Glomerular endothelial cell (primary cell): ENCODE measurements around the gene SPATS2. TPM values are rescaled to one million over a fixed set of nuclear protein-coding genes. Genes with fewer than 3 reads are reported as not detected.

Experiments used
- DNase-seq: peaks from one replicate; pipeline ENCODE4 v3.0.0-alpha.2; 2011; ENCODE audit warnings: low read depth, low spot score; ENCODE audit errors: extremely low read depth
- total RNA-seq: library from RNA; depleted of rRNA; stranded (reverse); fragments of >200 nt; gene quantifications from 2 replicates; pipeline ENCODE4 v1.2.3, GENCODE V29; 2015

SPATS2 gene
- total RNA-seq, 1 donor from 2014 or later, result 45.2 TPM

DNA sequence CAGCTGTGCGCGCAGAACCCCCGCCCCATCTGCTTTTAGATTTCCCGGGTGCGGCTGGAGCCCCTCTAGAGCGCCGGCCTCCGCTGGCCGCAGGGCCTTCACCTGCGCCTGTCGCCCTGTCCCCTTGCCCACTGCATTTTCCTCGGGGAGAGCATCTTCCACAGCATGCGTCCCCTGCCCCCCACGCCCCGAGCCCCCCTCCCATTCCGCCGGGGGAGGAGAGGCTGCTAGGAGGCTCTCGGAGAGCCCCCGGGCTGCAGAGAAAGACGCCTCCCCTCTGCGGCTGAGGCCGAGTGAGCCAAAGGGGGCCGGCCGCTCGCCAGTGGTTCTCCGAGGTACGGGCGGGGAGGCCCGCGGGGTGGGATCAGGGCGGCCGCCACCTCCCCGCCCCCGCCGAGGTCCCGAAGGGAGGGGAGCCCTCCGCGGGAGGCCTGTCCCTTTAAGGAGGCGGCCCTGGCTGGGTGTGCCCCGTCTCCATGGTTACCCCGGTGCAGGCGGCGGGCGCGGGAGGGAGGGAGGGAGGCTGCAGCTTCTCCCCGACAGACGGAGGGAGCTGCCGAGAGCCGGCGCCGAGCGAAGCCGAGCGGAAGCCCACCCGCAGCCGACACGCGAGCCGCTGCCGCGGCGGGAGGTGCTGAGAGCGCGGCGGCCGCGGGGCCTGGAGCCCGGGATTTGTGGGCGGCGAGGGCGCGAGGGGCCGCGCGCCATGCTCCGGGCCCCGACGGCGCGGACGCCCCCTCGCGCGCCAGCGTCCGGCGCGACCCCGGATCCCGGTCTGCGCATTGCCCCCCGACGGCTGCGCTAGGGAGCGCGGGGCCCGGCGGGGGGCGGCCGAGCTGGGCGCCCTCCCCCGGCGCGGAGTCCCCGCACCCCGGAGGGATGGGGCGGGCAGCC lies 171.5 kb downstream of the SPATS2 start, which contains the start of gene KCNH3:
KCNH3 (plus strand) TSS at position 521 of the 894 bp plus-strand sequence. CDS start 387 bp downstream, outside the sequence.
- DNase-seq, result no peak

GRCh38 chr12:49539406-49540228 lies 172.4 kb downstream of the SPATS2 start:
- no peak for DNase-seq

GRCh38 chr12:49540229-49541139 lies 173.2 kb downstream of the SPATS2 start:
- DNase-seq, result no peak

DNA sequence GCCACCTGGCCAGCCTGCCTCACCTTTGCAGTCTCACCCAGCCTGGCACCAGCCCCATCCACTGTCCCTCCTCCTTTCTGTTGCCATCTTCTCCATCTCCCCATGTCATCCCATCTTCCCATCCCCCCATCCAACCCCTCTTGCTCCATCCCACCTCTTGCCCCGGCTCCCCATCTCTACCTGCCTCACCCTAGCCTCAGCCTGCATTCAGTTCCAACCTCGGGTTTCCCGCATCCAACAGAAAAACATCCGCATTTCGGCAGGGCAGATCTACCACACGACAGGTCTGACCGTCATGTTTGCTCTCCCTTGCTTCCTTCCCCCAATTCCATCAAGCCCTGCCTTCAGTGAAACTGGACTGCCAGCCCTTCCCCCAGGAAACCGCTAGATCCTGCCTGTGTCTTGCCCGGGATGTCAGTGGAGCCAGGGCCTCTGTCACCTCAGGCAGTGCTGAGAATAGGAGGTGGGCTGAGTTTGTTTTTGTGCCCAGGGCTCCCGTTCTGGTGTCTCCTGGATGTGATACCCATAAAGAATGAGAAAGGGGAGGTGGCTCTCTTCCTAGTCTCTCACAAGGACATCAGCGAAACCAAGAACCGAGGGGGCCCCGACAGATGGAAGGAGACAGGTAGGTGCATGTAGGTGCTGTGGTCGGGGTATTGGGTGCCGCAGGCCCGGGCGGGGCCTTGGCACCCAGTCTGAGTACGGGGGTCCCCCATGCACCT lies 174.0 kb downstream of the SPATS2 start:
- DNase-seq, result no peak

DNA sequence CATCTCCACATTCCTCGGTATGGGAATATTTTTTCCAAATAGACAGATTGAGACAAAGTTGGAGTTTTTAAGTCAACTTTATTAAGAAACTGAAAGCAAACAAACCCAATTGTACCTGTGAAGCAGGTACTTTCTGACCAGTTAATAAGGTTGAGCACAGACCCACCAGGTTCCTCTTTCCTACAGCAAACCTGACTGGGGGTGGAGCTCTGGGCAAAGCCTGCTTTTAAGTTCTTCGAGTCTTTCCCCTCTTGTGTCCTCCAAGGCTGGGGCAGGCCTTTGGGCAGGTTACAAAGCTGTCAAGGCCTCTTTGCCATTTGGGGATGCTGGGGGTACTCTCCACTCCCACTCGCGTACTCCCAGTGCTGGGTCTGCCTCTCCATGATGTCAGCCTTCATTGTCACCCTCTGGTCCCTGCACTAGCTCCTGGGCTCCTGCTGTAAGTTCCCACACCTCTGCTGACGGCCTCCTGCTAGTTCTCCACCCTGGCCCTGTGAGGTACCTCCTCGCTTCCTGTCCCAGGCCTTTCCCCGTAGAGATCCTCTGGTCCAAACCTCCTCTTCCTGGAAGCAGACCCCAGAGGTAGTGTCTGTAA lies 174.7 kb downstream of the SPATS2 start:
- no peak for DNase-seq

DNA sequence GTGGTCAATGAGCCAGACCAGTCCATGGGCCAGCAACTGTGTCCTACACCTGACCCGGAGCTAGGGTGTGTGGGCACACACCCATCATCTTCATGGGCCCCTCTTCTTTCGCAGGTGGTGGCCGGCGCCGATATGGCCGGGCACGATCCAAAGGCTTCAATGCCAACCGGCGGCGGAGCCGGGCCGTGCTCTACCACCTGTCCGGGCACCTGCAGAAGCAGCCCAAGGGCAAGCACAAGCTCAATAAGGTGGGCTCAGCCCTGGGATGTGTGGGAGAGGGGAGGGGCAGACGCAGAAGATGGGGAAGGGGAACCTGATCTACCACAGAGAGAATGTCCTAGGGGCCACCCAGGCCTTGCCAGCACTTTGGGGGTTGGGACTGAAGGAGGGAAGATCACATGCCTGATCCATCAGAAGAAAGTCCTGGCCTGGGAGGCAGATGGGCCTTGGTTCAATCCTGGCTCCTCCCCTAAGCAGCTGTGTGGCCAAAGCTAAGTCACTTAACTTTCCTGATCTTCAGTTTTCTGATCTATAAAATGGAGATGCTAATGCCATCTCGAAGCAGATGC lies 175.4 kb downstream of the SPATS2 start:
- DNase-seq, result no peak

- DNase-seq, result no peak
These were observed 176.1 kb downstream of the SPATS2 start for GRCh38 chr12:49543221-49543913.

DNA sequence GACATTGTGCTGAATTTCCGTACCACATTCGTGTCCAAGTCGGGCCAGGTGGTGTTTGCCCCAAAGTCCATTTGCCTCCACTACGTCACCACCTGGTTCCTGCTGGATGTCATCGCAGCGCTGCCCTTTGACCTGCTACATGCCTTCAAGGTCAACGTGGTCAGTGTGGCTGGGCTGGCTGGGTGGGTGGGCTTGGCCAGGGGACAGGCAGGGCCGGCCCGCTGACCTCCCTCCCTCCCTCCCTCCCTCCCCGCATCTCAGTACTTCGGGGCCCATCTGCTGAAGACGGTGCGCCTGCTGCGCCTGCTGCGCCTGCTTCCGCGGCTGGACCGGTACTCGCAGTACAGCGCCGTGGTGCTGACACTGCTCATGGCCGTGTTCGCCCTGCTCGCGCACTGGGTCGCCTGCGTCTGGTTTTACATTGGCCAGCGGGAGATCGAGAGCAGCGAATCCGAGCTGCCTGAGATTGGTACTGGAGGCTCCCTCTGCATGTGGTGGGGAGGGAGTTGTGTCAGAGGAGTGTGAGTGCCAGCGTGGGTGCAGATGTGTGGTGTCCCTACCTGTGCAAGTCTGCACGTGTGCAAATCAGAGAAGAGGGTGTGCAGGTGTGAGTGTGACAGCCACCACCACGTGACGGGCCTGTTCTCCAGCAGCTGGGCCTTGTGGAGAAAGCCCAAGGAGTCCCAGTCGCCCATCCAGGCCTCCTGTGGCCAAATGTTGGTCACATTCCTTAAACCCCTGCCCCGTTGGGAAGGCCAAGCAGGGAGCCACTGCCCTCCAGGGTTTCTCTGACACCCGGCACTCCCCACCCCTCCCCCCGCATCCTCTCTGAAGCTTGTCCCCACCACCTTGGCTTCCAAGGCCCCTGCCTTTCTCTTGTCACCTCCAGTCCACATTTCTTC lies 176.9 kb downstream of the SPATS2 start:
- no peak for DNase-seq

- no peak for DNase-seq
These were observed 178.6 kb downstream of the SPATS2 start for GRCh38 chr12:49545815-49546214.

GRCh38 chr12:49546481-49546880 lies 179.2 kb downstream of the SPATS2 start:
- DNase-seq, result no peak

DNA sequence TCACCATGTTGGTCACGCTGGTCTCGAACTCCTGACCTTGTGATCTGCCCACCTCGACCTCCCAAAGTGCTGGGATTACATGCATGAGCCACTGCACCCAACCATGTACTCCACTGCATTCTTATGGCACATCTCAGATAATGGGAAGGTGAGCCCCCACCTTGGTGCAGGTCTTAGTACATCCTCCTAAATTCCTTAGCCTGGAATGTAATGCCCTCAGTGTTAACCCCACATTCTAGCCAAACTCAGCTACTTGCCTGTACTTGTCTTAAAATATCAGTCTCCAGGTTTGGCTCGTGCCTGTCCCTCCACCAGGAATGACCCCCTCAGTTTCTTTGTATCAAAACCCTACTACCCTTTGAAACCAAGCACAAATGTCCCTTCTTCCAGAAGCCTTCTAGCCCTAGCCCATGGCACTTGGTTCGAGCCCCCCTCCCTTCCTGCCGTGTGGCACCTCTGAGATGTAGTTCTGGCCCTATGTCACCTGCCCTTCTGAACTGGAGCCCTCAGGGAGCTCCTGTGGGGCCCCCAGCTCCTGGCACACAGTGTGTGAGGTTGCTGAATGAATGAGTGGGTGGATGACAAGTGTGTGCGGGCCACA lies 179.9 kb downstream of the SPATS2 start:
- no peak for DNase-seq

- DNase-seq, result no peak
These were observed 181.2 kb downstream of the SPATS2 start for GRCh38 chr12:49548481-49548821.

- DNase-seq, result no peak
These were observed 181.8 kb downstream of the SPATS2 start for GRCh38 chr12:49548822-49549648.

GRCh38 chr12:49549735-49550692 lies 182.8 kb downstream of the SPATS2 start:
- DNase-seq, result no peak

GRCh38 chr12:49550693-49551252 lies 183.5 kb downstream of the SPATS2 start:
- DNase-seq, result no peak
